HG03139 (cell line): Measurements from ENCODE around the gene SLU7.

Experiments
- ATAC-seq: cut with Tn5 transposase; IDR thresholded peaks from one replicate; pipeline ENCODE4 v1.9.1; 2021; ENCODE audit not compliant: unreplicated experiment

SLU7 gene

GRCh38 chr5:160367885-160368284, 51.0 kb downstream of the SLU7 start:
- no peak for ATAC-seq

DNA sequence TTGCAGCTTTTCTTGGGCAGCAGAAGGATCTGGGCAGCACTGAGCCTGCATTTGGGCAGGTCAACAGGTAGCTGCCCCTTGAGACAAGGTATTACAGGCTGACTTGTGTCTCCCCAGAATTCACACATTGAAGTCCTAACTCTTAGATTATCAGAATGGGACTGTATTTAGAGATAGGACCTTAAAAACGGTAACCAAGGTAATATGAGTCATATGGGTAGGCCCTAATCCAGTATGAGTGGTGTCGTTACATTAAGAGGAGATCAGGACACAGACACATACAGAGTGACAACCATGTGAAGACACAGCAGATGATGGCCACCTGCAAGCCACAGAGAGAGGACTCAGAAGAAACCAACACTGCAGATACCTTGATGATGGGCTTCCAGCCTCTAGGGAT, 51.6 kb downstream of the SLU7 start:
- no peak for ATAC-seq

GRCh38 chr5:160366230-160366629, 52.7 kb downstream of the SLU7 start:
- ATAC-seq = no peak

DNA sequence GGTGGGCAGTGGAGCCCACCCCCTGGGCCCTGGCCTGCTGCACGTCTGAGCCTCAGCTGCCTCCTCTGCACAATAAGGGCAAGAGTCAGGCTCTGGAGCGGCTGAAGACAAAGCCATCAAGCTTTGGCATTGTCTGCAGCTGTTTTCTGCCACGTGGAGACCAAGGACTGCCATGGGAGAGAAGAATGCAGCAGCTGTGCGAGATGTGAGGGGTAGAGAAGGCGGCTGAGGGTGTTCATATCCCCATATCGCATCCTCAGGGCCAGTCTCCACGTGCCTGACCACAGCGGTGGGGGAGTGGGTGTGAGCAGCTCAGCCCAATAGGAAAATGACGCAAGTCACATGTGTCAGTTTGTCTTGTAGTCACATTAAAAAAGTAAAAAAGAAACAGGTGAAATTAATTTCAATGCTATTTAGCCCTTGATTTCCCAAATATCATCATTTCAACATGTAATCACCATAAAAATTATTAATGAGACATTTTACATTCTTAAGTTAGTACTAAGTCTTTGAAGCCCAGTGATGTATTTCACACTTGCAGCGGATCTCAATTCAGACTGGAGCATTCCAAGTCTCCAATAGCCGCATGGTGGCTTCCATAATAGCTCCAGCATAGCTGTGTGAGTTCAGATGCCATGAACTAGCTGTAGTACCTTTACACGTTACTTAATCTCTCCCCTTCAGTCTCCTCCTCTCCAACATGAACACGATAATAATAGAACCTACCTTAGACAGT, 55.1 kb downstream of the SLU7 start:
- no peak for ATAC-seq

DNA sequence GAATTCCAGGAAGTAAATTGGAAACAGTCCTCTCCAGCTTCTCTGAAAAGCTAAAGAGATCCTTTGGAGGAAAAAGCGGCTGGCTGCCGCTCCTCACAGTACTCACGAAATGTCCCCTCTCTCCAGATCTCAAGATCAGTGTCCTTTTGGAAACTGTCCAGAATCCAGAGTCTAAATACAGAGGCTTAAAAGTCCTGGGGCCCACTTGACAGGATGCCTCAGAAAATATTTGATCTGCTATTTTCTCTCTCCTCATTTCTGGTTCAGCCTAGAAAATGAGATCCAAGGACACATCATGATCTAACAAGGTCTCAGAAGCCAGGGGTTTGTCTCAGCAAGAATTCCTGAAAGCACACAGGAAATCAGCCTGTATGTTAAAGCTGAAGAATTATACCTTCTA, 55.7 kb downstream of the SLU7 start:
- no peak for ATAC-seq

GRCh38 chr5:160361624-160362228, 57.2 kb downstream of the SLU7 start:
- no peak for ATAC-seq

DNA sequence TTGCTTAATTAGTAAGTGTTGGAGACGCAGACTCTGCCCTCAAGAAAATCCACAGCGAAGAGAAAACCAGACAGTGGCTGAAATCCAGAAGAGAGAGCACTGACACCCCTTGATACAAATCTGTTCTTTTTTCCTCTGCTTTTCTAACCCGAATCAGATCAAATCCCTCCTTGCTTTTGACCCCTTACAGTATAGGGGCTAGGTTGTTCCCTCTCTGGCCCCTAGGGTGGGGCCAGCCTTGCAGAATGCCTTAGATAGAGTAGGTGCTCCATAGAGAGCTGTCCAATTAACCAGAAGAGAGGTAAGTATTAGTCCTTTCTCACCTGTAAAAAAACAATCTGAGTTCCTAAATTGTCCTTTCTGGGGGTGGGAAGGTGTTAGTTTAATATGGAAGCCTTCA, 58.6 kb downstream of the SLU7 start:
- no peak for ATAC-seq

GRCh38 chr5:160359816-160360215, 59.1 kb downstream of the SLU7 start:
- ATAC-seq = no peak

DNA sequence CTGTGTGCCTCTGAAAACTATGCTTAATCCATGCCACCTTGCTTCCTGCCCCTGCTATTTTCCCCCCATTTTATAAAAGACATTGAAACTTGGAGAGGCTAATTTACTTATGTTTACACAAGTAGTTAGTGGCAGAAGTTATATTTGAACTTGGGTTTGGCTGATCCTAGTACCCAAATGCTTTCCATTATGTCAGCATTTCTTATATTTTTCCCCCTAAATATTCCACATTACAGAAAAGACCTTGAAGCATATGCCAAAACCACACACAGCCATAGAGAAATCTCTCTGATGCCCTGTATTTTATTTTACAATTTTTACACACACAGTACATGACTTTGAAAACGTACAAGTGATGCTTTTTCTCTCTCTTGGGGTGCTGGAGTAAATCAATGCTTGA, 59.6 kb downstream of the SLU7 start:
- no peak for ATAC-seq

DNA sequence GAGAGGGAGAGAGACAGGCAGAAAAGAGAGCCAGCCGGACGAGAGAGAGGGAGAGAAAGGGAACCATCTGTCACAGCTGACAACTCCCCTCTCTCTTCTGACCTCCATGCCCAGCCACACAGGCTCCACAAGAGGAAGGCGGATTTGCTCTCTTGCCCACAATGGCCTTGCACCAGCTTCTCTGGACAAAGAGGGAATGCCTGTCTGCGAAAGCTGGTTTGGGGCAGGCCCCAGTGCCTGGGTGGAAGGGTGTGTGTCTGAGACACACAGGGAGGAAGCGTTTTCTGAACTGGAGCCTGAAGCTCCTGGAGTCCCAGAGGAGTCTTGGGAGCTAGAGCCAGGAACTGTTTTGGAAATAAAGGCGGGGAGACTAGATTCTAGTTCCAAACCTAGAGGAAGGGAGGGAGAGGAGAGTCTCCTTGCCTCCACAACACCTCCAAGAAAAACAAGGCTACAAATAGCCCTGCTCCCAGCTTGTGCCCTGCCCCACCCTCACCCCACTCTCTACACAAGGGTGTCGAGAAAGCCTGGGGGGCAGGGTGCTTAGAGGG, 60.9 kb downstream of the SLU7 start:
- no peak for ATAC-seq

DNA sequence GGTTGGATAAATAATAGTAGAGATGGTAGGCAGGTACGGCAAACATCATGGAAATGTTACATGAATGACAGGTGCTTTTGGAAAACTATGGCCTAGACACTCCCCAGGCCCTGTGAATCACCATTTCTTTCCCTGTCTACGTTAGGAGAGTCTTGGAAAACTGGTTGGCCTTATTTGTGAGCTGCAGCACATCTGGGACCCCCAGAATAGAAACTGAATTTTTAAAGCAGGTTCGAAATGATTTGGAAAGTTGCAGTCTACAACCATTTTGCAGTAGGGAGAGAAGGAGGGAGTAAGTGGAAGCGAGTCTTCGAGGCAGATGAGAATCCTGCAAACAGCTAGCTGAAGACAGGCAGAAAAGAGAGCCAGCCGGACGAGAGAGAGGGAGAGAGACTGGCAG, 61.5 kb downstream of the SLU7 start:
- ATAC-seq = no peak

- ATAC-seq = no peak
Observed at GRCh38 chr5:160356550-160357347, 62.1 kb downstream of the SLU7 start.

DNA sequence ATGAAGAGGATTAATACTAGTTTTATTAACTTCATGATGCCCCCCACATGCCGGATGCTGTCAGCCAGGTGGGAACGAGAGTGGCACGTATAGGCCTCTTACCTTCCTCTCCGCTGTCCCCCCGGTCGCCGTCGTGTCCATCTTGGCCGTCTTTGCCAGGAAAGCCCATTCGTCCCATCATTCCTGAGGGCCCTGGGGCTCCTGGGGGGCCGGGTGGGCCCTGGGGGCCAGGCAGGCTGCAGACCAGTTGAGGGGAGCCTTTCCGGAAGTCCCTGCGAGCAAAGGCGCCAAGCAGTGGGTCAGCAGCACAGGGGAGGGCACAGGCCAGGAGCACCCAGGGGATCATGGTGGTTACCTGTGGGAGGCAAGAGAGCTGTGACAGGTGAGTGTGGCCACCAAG, 64.2 kb downstream of the SLU7 start:
- ATAC-seq = no peak

DNA sequence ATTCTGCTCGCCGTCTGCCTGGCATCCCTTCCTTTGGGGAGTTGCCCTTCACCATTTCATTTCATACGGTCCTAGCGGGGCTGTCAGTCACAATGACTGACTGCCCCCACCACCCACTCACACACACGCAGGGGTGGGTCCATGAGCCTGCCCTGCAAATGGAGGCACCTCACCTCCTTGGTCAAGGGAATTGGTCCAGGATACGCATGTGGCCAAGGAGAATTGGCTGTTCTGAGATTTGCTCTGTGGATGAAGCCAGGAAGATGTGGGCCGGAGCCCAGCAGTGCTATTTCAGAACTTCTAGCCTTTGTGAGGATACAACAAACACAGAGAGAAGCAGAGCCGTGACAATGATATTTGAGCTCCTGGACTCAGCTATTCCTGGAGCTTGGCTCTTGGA, 65.5 kb downstream of the SLU7 start:
- no peak for ATAC-seq

DNA sequence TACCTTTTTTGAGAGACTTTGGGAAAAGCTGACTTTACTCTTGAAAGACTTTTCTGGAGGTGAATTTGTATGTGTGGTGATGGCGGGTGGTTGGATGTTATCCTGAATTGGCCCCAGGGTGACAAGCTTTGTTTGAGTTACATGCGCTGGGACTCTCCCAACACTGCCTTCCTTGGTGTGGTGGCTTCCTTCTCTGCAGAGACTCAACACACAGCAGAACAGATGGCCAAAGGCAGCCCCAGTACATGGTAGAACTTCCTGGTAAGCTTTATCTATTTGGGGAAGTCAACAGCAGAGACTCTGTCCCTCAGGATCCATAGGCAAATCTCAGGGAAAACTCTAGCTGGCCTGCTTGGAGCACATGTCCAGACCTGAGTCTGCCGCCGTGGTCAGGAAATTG, 66.6 kb downstream of the SLU7 start:
- ATAC-seq = no peak
